Dermis microvascular lymphatic vessel endothelial cell (primary cell): Measurements from ENCODE around the gene MAST4. TPM values are rescaled to one million over a fixed set of nuclear protein-coding genes. Genes with fewer than 3 reads are reported as not detected.

Experiments
- DNase-seq, 2 donors: peaks; one replicate each; pipeline versions ENCODE4 v3.0.0 to v3.0.0-alpha.2; 2010; ENCODE audit warnings: low read depth in 2 of 2
- total RNA-seq: library from RNA; depleted of rRNA; stranded (reverse); fragments of >200 nt; gene quantifications from 2 replicates; pipeline ENCODE4 v1.2.1, GENCODE V29; 2014

Gene MAST4
- total RNA-seq, 1 donor from 2014 or later, result 14.2 TPM

DNA sequence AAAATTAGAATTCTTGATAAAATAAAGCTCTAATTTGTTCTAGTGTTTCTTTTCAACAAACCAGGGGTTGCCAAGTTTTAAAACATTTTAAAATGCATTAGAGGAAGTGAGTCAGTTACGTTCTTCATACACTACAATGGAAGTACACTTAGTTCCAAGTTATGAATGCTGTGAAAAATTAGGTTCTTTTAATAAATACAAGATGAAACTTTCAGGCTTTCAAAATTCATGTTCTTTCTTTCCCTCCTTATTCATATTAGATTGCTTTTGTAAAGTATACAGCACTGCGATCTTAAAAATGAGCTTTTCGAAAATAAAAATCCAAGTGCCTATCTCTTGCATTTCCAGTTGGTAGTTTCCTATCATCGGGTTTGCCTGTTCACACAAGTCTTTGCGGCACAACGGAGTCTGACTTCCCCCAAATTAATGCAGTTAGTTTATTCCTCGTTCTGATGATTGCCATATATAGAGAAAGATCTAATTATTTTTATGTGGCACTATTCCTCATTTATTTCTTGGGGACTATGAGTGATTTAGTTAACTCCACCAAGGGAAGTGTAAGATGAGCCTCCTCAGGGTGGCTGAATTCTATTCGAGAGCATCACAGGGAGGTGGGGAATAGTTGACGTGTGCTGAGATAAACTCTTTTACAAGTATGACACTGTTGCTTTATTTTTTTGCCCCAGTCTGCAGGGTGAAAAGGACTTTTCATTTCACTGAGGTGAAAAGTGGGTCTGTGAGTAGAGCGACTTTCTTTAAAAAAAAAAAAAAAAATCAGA is 362.2 kb downstream of the MAST4 start:
- peak; percentile 29 to 67 for DNase-seq

GRCh38 chr5:66958980-66959641 is 362.9 kb downstream of the MAST4 start:
- DNase-seq, result peak in 1 of 2 donors; percentile 39

DNA sequence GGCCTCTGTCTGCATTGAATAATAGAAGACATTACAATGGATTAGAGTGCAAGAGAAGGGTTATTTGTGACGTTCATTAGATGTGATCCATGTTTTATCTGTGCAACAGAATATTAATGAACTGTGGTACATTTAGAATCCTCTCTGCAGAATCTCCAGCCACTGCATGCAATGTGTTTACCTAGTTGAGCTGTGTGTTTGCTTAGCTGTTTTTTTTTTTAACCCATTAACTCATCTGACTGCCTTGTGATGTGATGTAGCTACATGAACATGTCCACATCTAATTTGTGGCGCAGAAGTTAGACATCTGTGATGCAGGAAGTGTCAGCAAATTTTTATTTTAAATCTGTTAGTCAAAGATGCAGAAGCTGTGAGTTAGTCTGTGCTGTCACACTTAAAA is 363.5 kb downstream of the MAST4 start:
- no peak for DNase-seq

- DNase-seq, result peak in 1 of 2 donors; percentile 41
Measured at GRCh38 chr5:66960369-66961137, 364.4 kb downstream of the MAST4 start.

- DNase-seq, result no peak
Measured at GRCh38 chr5:66963559-66963971, 367.4 kb downstream of the MAST4 start.

GRCh38 chr5:66966439-66966838 is 370.2 kb downstream of the MAST4 start:
- DNase-seq, result no peak

- DNase-seq, result peak in 1 of 2 donors; percentile 52
Measured at GRCh38 chr5:66967102-66967501, 370.9 kb downstream of the MAST4 start.

DNA sequence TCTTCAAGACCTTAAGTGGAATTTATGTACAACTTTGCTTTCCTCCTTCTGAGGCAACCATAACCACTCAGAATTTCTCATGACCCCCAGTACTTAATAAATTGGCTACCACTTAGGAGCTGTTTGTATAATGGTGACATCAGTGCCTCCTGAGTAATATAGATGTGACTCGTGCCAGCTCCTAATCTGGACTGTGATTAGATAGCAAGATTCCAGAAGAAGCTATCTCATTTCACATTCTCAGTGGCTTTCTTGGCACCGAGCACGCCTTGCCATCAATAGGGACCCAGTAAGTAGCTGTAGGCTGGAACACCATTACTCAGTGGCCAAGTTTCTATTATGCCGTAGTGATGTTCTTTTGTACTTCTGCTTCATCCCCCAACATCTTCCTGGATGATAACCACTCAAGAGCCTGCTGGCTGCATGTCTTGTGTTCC is 371.7 kb downstream of the MAST4 start:
- DNase-seq, result no peak

DNA sequence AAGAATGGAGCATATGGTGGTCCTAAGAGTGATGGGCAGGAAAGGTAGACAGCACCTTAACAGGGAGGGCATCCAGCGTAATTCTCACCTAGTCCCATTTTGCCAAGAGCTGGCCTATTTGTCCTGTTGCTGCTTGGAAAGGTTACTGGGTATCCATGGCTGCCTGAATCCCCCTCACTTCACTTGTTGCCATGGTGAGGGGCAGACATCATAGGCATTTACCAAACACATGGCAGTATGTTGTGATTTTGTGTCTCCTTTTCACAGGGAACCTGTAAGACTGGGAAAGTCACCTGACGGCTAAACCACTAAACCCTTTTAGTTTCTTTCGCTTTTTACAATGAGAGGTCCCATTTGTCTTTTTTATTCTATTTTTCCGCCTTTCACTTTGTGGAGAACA is 373.3 kb downstream of the MAST4 start:
- no peak for DNase-seq

DNA sequence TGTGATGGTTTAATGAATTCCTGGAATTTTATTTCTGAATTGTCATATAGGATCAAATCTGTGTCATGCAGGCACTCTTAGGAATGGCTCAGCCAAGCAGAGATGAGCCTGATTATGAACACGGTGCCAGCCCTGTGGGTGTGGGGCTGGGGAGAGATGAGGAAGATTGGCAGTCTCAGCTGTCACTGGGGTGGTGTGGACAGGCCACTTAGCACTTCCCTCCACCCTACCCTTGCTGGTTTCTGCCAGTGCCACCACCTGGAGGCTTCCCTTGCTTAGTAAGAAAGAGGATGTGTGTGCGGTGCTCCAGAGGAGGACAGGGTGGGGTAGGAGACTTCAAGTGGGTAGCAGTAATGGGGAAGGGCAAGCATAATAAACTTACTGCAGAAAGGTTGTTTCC is 373.8 kb downstream of the MAST4 start:
- DNase-seq, result no peak

GRCh38 chr5:66972004-66972403 is 375.8 kb downstream of the MAST4 start:
- no peak for DNase-seq

- DNase-seq, result no peak
Measured at GRCh38 chr5:66974256-66974655, 378.1 kb downstream of the MAST4 start.

DNA sequence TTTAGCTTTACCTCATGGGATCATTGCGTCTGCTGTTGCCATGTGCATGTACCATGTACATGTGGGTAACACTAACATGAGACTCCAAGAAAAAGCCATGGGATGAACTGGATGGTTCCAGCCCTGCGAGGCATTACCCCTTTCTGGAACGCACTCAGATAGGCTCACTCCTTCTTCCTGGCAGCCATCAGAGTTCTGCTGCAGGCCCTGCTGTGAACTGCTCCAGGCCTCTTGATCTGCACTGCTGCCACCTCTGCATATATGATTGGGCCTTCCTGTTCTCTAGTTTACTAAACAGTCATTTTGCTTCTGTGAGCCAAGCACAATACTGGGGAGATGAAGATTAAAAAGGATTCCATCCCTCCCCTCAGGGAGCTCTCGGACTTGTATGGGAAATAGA is 379.9 kb downstream of the MAST4 start:
- DNase-seq, result no peak

DNA sequence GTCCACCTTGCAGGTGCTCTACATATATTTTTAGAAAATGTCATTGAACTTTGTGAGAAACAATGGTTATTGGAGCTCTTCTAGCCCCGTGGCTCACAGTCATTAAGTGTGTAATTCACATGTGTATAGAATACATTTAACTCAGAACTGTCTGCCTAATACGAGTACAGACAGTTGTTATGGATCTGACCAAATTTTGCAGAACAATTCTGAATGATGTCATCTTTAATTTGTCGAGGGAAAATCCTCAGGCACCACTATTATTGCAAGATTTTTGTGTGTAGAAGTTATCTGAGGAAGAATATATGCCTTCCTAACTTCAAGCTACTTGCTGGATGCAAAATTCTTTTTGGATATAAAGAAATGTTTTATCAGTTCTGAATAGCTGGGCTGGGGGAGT is 383.5 kb downstream of the MAST4 start:
- DNase-seq, result no peak

DNA sequence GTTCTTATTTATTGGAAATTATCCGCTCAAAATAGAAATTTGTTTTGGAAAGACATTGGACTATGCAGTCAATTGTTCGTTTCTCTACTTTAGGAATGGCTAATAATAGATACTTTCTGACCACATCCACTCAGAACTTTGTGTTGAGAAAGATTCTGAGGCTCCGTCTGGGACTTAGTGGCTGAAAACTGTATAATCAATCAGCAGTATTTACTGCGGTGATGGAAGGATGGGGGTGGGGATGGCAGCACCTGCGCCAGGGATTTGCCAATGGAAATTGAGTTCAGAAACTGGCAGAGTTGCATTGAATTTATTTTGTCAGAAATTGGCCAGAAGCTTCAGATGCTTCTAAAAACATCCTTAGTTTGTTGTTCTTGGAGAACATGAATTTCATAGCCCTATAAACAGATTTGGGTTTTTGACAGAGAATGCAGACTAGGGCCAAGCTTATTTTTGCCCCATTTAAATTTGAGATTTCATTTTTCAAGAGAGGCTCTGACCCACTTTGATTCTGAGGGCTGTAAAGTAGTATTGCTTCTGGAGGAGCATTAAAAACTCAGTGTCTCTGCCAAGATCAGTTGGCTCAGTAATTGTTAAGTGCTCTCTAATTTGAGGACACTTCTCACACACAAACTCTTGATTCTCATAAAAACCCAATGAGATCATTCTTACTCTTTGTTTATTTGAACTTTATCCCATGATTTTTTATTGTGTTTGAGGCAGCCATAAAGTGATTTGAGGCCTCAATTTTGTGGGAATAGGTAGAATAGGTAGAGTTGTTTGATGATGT is 385.3 kb downstream of the MAST4 start:
- no peak for DNase-seq

GRCh38 chr5:66982056-66982387 is 385.8 kb downstream of the MAST4 start:
- DNase-seq, result no peak

DNA sequence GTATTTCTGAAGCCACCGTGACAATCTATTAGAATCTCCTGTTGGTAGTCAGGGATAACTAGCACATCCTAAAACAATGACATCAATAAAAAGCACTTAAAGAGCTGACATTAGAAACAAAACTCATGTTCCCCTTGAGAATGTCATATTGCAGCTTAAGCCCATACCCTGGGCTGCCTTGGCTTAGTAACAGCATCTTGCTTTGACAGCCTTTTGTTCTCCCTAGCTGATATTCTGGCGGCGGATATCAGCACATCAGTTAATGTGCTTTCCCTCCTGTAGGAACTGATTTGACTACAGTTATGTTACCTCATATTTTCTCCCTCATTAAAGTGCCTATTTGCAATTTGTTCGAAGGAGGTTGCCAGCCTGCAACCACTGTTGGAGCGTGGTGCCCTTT is 386.3 kb downstream of the MAST4 start:
- DNase-seq, result no peak

DNA sequence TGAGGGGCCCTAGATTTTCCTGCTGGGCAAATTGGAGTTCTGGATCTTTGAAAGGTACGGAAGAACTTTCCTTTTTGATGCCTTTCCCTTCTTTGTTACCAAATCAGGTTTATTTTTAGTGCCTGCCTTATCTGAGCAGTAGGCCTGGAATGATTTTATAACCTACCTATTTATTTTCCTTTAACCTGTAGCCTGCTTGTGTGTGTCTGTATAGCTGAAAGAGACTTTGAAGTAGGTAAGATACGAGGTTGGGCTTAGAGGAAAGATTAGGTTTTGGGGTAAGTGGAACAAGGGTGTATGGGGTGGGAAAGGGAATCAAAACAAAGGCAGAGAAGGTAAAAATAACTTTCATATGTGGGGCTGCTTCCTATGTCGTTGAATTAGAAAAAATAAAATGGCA is 389.2 kb downstream of the MAST4 start:
- no peak for DNase-seq

DNA sequence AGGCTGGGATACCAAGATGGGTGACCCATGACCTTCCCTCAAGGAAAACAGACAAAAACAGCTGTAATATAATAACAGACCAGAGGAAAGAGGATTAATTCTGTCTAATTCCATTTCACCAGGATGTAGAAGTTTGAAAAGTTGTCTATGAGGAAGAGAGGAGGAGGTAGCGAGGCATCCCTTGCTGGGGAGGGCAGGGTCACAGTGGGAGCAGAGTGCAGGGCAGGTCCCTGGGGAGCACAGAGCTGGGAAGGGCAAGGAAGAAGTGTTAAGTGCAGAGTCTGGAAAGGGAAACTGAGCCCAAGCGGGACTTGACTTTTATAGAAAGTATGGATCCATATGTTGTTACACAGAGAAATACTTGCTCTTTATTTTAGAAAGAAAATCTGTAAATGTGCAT is 389.8 kb downstream of the MAST4 start:
- DNase-seq, result no peak

DNA sequence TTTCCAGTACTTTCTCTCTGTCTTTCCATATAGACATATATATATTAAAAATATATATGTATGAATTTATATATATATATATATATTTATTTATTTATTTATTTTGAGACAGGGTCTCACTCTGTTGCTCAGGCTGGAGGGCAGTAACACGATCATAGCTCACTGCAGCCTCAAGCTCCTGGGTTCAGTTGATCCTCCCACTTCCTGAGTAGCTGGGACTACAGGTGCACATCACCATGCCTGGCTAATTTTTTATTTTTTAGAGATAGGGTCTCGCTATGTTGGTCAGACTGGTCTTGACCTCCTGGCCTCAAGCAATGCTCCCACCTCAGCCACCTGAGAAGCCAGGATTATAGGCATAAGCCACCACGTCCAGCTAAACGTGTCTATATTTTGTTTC is 390.3 kb downstream of the MAST4 start:
- no peak for DNase-seq

DNA sequence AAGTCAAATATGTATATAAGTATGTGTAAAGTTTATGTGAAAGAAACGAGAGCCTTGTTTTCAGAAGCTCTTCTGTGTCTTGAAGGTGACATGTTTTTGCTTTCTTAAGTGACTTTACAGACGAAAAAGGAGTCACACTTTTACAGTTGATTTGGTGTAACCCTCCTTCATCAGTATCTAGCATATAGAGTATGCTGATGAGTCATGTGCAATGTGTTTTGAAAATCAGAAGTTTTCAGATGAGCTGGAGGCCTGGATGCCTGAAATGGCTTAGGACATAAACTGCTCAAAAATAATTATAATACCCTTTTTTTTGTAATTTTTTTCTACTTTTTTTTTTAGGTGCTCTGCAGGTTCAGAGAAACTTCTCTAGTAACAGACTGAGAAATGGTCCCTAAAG is 390.9 kb downstream of the MAST4 start:
- no peak for DNase-seq

DNA sequence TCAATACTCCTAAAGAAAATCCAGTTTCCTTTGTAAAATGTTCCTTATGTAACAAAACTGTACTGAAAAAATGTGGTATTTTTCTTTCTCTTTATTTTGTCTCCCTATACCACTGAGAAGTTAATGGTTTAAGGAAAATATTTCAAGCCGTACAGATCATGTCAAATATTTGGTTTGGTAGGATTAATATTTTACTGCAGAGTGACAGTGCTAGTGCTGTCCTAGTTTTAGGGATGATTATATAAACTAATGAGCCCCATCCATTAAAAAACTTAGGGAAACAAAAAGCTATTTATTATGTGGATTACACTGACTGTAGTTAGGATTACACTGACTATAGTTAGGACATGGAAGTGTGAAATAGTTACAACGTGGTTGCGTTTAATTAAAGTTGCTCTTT is 391.3 kb downstream of the MAST4 start:
- DNase-seq, result no peak
